Measurements from ENCODE around the gene PLSCR1. TPM values are rescaled to one million over a fixed set of nuclear protein-coding genes. Genes with fewer than 3 reads are reported as not detected.

The PLSCR1 gene
- total and polyA plus RNA-seq, 9 of the 15 experiments (the other 6 are each of a cell fraction or from before 2014, with no cell fraction given): 40.6 to 122 (median 69.1) TPM

DNA sequence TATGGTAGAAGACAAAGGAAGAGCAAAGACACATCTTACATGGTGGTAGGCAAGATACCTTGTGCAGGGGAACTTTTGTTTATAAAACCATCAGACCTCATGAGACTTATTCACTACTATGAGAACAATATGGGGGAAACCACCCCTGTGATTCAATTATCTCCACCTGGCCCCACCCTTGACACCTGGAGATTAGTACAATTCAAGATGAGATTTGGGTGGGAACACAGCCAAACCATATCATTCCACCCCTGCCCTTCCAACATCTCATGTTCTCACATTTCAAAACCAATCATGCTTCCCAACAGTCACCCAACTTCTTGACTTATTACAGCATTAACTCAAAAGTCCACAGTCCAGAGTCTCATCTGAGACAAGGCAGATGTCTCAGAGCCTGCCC lies 21.7 kb upstream of the PLSCR1 start (continued):
- TF ChIP-seq, protein P1, sequence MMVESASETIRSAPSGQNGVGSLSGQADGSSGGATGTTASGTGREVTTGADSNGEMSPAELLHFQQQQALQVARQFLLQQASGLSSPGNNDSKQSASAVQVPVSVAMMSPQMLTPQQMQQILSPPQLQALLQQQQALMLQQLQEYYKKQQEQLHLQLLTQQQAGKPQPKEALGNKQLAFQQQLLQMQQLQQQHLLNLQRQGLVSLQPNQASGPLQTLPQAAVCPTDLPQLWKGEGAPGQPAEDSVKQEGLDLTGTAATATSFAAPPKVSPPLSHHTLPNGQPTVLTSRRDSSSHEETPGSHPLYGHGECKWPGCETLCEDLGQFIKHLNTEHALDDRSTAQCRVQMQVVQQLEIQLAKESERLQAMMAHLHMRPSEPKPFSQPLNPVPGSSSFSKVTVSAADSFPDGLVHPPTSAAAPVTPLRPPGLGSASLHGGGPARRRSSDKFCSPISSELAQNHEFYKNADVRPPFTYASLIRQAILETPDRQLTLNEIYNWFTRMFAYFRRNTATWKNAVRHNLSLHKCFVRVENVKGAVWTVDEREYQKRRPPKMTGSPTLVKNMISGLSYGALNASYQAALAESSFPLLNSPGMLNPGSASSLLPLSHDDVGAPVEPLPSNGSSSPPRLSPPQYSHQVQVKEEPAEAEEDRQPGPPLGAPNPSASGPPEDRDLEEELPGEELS (CRISPR knock-in tag; IDR thresholded peaks at IDR 0.05; ENCODE audit: borderline replicate concordance): no peak
- no peak for TF ChIP-seq TBL1XR1 (IDR thresholded peaks at IDR 0.05; ENCODE audit: low read length in 2 of 2)
- no peak for TF ChIP-seq ESRRA (IDR thresholded peaks at IDR 0.05; ENCODE audit: borderline replicate concordance, low read depth)

DNA sequence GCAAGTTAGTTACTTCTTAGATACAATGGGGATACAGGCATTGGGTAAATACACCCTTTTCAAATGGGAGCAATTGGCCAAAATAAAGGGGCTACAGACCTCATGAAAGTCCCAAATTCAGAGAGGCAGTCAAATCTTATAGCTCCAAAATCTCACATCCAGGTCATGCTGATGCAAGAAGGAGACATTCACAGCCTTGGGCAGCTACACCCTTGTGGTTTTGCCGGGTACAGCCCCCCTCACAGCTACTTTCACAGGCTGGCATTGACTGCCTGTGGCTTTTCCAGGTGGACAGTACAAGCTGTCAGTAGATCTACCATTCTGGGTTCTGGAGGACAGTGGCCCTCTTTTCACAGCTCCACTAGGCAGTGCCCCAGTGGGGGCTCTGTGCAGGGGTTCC lies 17.5 kb upstream of the PLSCR1 start:
- in situ Hi-C loops (cut with MboI): no loop called here
- no TSS peak for BruUV-seq (replicated peaks)

More for the DNA sequence above, 17.5 kb upstream of the PLSCR1 start:
- Histone ChIP-seq H3K9me1 (ENCODE audit: control insufficient read depth, insufficient read depth, low read length) (no peaks in the 10 kb centered on the region), H3K36me3 (ENCODE audit: control insufficient read depth, insufficient read depth, low read length) (no peaks in the 10 kb centered on the region), H3K27me3 (ENCODE audit: control insufficient read depth in 2 of 2, insufficient read depth in 2 of 2, low read length in 2 of 2) (no peaks in the 10 kb centered on the region), H4K20me1 (replicated peaks; ENCODE audit: control insufficient read depth, insufficient read depth, low read length) (no peaks in the 10 kb centered on the region), H3K79me2 (ENCODE audit: control insufficient read depth, insufficient read depth, low read length) (no peaks in the 10 kb centered on the region), H3K27ac (ENCODE audit: extremely low read depth, low read depth, low read length) (no peak overlapping the region), H3K9ac (ENCODE audit: insufficient read depth in 1 of 2, low read depth in 2 of 2, low read length in 2 of 2) (no peak overlapping the region), H3K4me3 (no peak overlapping the region), H2AFZ (ENCODE audit: low read depth, low read length) (no peak overlapping the region), H3K4me2 (ENCODE audit: insufficient read depth, low read length) (no peak overlapping the region), H3K4me1 (replicated peaks in 1 of 2; ENCODE audit: control insufficient read depth in 2 of 2, insufficient read depth in 2 of 2, low read length in 2 of 2) (no peaks in the 10 kb centered on the region; a peak in 1 of 5 replicates), H3K9me3 (replicated peaks; ENCODE audit: control insufficient read depth, insufficient read depth, low read depth, low read length) (no peaks in the 10 kb centered on the region)
- peak; percentile 79 for ATAC-seq
- TF ChIP-seq, protein P2, sequence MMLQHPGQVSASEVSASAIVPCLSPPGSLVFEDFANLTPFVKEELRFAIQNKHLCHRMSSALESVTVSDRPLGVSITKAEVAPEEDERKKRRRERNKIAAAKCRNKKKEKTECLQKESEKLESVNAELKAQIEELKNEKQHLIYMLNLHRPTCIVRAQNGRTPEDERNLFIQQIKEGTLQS (IDR thresholded peaks at IDR 0.05): peak; percentile 65
- TF ChIP-seq, protein P2 (CRISPR knock-in tag; conservative IDR thresholded peaks at IDR 0.05): no peak
- TF ChIP-seq CREB5 (CRISPR knock-in tag; IDR thresholded peaks at IDR 0.05) (no peak), POLR3G (IDR thresholded peaks at IDR 0.05; ENCODE audit: extremely low read depth, insufficient read length, insufficient replicate concordance) (no peak), CEBPG (CRISPR knock-in tag; IDR thresholded peaks at IDR 0.05) (peak; percentile 79), CEBPG (tag; conservative IDR thresholded peaks at IDR 0.05 in 1 of 2, IDR thresholded peaks at IDR 0.05 in 1 of 2) (peak in 1 of 2 experiments; percentile 67; a peak in 3 of 4 replicates), TRIM24 (IDR thresholded peaks at IDR 0.05) (peak; percentile 81 to 84; a peak in 2 of 4 replicates), KAT7 (CRISPR knock-in tag; IDR thresholded peaks at IDR 0.05; ENCODE audit: borderline replicate concordance) (no peak)
- TF ChIP-seq, protein P3, sequence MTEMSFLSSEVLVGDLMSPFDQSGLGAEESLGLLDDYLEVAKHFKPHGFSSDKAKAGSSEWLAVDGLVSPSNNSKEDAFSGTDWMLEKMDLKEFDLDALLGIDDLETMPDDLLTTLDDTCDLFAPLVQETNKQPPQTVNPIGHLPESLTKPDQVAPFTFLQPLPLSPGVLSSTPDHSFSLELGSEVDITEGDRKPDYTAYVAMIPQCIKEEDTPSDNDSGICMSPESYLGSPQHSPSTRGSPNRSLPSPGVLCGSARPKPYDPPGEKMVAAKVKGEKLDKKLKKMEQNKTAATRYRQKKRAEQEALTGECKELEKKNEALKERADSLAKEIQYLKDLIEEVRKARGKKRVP (CRISPR knock-in tag; IDR thresholded peaks at IDR 0.05): peak; percentile 58; the same call in 1 of the 2 replicates
- 0% methylated on average over 1 of the region's 1 CpG for WGBS (ENCODE audit: insufficient coverage, low coverage, missing lambda C conversion rate)
- CTCF ChIA-PET (ENCODE audit: low intra/inter-chr PET ratio): no interaction called here
- no peak for DNase-seq (ENCODE audit: extremely low read depth in 1 of 4, low spot score in 3 of 4)
- FAIRE-seq: no peak
- intact Hi-C loops (cut with micrococcal nuclease): no loop called here
- POLR2A ChIA-PET: interaction anchor here (1.9 kb wide), 1 partner anchor 9 kb away, joined by 8 read pairs; no protein-coding TSS in a partner anchor

Data from K562 (cell line).